BE2C (cell line): ENCODE data around the gene FKBP4.
"Not testable (repeated sequence)": the region's sequence is repeated elsewhere in the genome, so short reads cannot be mapped to it uniquely, and the experiment has no call there.

Experiments
- DNase-seq: peaks from one replicate; pipeline ENCODE4 v3.0.0-alpha.2; 2020
- H3K27me3 ChIP-seq: fragments of 250-450 bp; sonication (Bioruptor Pico); 2 replicates; pipeline ENCODE4 v1.5.1; 2020; ENCODE audit warnings: mild to moderate bottlenecking
- H3K36me3 ChIP-seq: fragments of 250-450 bp; sonication (Bioruptor Pico); 2 replicates; pipeline ENCODE4 v1.5.1; 2020; ENCODE audit warnings: mild to moderate bottlenecking
- H3K4me1 ChIP-seq: fragments of 250-450 bp; sonication (Bioruptor Pico); 2 replicates; pipeline ENCODE4 v1.5.1; 2020
- H3K4me3 ChIP-seq: 2 replicates; pipeline ENCODE4 v1.5.1; 2011; ENCODE audit warnings: low read depth, low read length
- H3K9me3 ChIP-seq: fragments of 250-450 bp; sonication (Bioruptor Pico); 2 replicates; pipeline ENCODE4 v1.5.1; 2020
- CTCF ChIP-seq: IDR thresholded peaks from 2 replicates; pipeline ENCODE4 v1.5.1; 2012; ENCODE audit warnings: mild to moderate bottlenecking, low read depth, low read length

Gene FKBP4

GRCh38 chr12:2765052-2765451 lies 29.7 kb upstream of the FKBP4 start:
- Histone ChIP-seq H3K27me3 (peaks cover 23% of the 10 kb centered on the region), H3K9me3 (no peaks in the 10 kb centered on the region)
- TF ChIP-seq CTCF = no peak

GRCh38 chr12:2765608-2766007 lies 29.2 kb upstream of the FKBP4 start:
- H3K9me3 ChIP-seq = no peaks in the 10 kb centered on the region
- H3K27me3 ChIP-seq = peaks cover 23% of the 10 kb centered on the region
- H3K4me3 ChIP-seq = no peak overlapping the region
- no peak for TF ChIP-seq CTCF
- no peaks in the 10 kb centered on the region for H3K36me3 ChIP-seq
- no peak for DNase-seq
- no peaks in the 10 kb centered on the region for H3K4me1 ChIP-seq

More at GRCh38 chr12:2765052-2765451, 29.7 kb upstream of the FKBP4 start:
- H3K4me1 ChIP-seq = no peaks in the 10 kb centered on the region
- no peak overlapping the region for H3K4me3 ChIP-seq
- H3K36me3 ChIP-seq = no peaks in the 10 kb centered on the region
- no peak for DNase-seq

- DNase-seq = no peak
- peaks cover 22% of the 10 kb centered on the region for H3K27me3 ChIP-seq
- TF ChIP-seq CTCF = no peak
These were observed 26.4 kb upstream of the FKBP4 start for GRCh38 chr12:2768224-2768961.

GRCh38 chr12:2769866-2770533 lies 24.8 kb upstream of the FKBP4 start:
- Histone ChIP-seq H3K27me3 (peaks cover 6% of the 10 kb centered on the region; the same call in 1 of the 2 replicates), H3K36me3 (no peaks in the 10 kb centered on the region), H3K4me1 (no peaks in the 10 kb centered on the region), H3K4me3 (no peak overlapping the region), H3K9me3 (no peaks in the 10 kb centered on the region)
- DNase-seq = no peak
- no peak for TF ChIP-seq CTCF

More at GRCh38 chr12:2768224-2768961, 26.4 kb upstream of the FKBP4 start:
- no peaks in the 10 kb centered on the region for H3K4me1 ChIP-seq
- no peaks in the 10 kb centered on the region for H3K9me3 ChIP-seq
- H3K36me3 ChIP-seq = no peaks in the 10 kb centered on the region
- H3K4me3 ChIP-seq = no peak overlapping the region

- not testable (repeated sequence) for H3K4me1 ChIP-seq, H3K9me3 ChIP-seq, DNase-seq, H3K27me3 ChIP-seq, H3K36me3 ChIP-seq, H3K4me3 ChIP-seq
These were observed 24.2 kb upstream of the FKBP4 start for GRCh38 chr12:2770544-2770943.

GRCh38 chr12:2772370-2772769 lies 22.4 kb upstream of the FKBP4 start:
- H3K27me3 ChIP-seq = no peaks in the 10 kb centered on the region; the same call in 1 of the 2 replicates
- no peaks in the 10 kb centered on the region for H3K9me3 ChIP-seq
- no peak for DNase-seq
- TF ChIP-seq CTCF = no peak
- H3K36me3 ChIP-seq = no peaks in the 10 kb centered on the region
- H3K4me1 ChIP-seq = no peaks in the 10 kb centered on the region
- no peak overlapping the region for H3K4me3 ChIP-seq
